Erythroblast (primary cell): Measurements from ENCODE around the gene COQ8B.
A peak's percentile ranks its signal among the peaks of the same experiment; 100 is the strongest.
"Not testable (repeated sequence)": the region's sequence is repeated elsewhere in the genome, so short reads cannot be mapped to it uniquely, and the experiment has no call there.

Source experiments
- DNase-seq, 2 experiments: peaks; one replicate each; lab custom pipeline; 2025; lab: John Stamatoyannopoulos, UW
- GATA1 ChIP-seq: IDR thresholded peaks from 2 replicates; pipeline ENCODE4 v1.6.1; 2011; ENCODE audit warnings: low read depth, mild to moderate bottlenecking, control low read depth, low read length, moderate library complexity
- POLR2A ChIP-seq: IDR thresholded peaks from 2 replicates; pipeline ENCODE4 v1.6.1; 2011; ENCODE audit warnings: mild to moderate bottlenecking, low read length

Gene COQ8B

DNA sequence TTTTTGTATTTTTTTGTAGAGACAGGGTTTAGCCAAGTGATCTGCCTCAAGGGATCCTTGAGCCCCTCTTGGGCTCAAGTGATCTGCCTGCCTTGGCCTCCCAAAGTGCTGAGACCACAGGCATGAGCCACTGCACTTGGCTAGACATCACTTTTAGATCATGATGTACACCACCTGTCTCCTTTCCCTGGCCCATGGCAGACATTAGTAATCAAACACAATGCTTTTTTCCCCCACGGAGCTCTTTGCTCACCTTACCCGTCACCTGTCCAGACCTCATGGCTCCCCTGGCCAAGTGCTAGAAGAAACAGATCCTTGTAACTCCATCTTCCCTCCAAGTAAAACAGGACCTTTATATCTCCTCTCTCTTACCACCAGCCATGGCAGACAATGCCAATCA is 44.6 kb downstream of the COQ8B start:
- no peak for DNase-seq
- TF ChIP-seq GATA1 = no peak
- no peak for TF ChIP-seq POLR2A

DNA sequence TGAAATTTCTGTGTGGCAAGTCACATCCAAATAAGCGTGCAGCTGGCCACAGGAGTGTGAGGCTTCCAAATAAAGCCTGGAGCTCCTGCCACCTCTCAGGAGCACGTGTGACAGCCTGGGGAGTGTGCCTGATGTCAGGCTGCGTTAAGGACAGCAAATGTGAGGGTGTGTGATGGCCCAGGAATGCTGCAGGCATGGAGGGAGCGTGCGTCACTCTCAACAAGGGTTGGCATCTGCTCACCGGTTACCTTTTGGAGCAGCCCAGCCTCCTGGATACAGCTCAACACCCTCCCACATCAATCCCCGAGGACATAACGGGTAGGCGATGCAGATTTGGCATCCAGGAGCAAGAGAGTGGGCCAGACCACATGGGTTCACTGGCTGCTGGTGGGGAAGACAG is 45.3 kb downstream of the COQ8B start:
- no peak for TF ChIP-seq GATA1
- TF ChIP-seq POLR2A = no peak
- no peak for DNase-seq

DNA sequence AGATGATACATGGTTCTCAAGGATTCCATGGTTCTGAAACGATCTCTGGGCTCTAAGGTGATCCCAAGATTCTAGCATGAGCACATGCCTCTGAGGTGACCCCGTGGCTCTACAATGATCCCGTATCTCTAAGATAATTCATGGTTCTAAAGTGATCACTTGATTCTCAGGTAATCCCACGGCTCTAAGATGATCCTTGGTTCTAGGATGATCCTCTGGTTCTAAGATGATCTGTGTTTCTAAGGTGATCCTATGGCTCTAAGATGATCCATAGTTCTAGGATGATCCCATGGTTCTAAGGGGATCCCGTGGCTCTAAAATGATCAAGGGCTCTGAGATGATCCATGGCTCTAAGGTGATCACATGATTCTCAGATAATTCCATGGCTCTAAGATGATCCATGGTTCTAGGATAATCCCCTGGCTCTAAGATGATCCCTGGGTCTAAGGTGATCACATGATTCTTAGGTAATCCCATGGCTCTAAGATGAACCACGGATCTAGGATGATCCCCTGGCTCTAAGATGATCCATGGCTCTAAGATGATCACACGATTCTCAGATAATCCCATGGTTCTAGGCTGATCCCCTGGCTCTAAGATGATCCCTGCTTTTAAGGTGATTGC is 47.6 kb downstream of the COQ8B start:
- DNase-seq = no peak
- no peak for TF ChIP-seq POLR2A
- TF ChIP-seq GATA1 = no peak

DNA sequence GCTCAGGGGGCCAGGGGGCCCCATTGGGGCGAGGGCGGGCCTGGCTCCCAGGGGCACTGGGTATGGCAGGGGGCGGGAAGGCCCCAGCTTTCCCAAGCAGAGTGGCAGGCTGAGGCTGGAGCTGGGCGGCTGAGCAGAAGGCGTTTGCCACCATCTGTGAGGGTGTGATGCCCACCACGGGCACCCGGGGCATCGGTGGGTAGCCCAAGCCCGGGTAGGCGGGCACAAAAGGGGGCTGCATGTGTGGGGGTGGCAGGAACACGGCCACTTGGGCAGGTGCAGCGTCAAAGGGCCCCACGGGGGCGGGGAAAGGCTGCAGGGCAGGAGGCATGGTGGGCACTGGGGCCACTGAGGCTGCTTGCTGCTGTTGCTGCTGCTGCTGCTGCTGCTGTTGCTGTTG is 49.1 kb downstream of the COQ8B start:
- no peak for DNase-seq
- TF ChIP-seq GATA1 (no peak), POLR2A (no peak)

DNA sequence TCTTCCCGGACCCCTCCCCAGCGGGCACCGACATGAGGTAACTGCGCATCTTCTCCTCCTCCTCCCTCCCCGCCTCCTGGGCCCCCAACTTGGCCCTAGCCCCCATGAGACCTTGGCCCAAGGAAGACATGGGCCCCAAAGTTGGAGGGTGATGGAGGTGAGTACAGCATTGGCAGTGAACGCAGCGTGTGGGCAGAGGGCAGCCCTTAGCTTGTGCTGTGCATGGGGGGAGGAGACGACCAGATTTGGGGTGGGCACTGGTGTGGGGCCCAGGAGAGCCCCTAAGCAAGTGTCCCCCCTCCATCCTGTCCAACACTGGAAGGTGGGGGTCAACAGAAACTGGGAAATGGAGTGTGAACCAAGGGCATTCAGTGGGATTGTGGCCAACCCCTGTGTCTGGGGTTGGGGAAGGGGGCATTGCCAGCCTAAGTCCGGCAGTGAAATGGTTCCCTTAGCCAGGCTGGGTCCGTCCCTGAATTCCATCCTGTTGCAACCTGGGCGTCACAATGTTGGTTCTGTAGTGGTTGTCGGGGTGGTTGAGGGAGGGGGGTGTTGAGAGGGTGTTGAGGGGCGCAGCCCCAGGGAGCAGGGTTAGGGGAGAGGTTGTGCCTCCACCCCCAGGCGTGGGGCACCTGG is 49.8 kb downstream of the COQ8B start:
- TF ChIP-seq GATA1 = no peak
- no peak for TF ChIP-seq POLR2A
- no peak for DNase-seq

DNA sequence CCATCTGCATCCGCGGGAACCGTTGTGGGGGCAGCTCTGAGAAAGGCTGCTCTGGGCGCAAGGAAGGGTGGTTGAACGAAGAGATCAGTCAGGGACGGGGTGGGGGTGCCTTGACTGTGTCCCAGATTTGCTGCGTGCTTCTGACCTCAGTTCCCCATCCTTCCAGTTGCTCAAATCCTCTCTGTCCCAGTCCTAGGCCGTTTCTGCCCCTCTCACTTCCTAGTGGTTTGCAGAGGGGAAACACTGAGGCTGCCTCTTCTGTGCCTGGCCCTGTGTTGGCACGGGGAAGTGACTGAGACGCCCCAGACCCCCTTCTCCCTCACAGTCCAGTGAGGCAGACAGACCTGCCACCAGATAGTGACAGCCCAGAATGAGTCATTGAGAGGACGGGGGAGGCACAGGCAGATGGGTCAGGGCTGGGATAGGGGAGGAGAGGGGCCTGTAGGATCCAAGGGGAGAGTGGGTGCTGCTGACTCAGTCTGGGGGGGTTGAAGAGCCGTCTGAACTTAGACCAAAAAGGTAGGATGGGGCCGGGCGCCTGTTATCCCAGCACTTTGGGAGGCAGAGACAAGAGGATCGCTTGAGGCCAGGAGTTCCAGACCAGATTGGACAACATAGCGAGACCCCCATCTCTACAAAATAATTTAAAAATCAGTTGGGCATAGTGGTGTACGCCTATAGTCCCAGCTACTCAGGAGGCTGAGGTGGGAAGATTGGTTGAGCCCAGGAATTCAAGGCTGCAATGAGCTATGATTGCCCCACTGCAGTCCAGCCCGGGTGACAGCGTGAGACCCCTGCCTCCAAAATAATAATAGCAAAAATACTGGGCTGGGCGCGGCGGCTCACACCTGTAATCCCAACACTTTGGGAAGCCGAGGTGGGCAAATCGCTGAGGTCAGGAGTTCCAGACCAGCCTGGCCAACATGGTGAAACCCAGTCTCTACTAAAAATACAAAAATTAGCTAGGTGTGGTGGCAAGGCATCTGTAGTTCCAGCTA is 52.7 kb downstream of the COQ8B start:
- peak; percentile 41 to 66 for DNase-seq
- TF ChIP-seq POLR2A = peak; percentile 42
- TF ChIP-seq GATA1 = no peak

DNA sequence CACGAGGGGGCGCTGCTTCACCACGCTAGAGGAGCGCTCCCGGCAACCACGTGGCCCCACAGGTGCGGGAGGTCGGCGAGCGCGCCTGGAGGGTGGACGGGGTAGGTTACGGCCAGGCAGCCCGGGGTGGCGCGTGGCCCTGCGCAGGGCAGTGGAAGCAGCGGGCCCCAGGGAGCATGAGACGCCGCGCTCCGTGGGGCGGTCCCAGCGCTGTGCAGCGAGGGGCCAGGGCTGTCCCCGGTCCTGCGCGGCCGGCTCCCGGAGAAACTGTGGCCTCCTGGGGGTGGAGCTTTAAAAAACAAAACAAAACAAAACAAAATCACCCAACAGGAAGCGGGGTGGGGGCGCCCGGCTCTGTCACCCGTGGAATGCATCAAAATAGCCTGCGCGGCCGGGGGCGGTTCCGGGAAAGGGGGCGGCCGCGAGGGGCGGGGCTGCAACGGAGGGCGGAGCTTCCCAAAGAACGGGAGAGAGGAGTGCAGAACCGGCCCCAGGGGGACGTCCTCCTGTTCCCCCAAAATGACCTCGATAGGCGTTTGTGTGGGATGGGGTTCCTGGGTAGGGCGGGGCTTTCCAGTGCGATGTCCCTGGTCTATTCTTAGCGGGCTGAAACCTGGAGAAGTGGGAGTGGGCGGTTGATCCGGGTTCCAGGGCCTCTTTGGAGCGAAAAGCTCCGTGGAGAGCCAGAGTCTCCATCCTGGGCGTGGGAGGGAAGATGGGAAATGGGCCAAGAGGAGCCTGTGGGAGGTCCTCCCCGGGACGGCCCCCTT is 53.6 kb downstream of the COQ8B start:
- no peak for TF ChIP-seq GATA1
- peak; percentile 45 for TF ChIP-seq POLR2A
- DNase-seq = peak; percentile 87 to 94

DNA sequence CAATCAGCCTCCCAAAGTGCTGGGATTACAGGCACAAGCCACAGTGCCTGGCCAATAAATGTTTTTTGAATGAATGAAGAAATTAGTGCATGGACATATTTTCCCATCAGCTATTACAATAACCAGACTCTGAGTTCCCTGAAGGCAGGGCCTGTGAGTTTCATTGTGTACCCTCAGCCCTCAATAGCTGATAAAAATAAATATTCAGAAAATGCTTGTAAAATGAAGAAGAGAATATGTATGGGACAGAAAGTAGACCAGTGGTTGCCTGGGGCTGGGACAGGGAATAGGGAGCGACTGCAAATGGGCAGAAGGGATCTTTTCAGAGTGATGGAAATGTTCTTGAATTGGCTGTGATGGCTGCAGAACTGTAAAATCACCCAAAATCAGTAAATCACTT is 55.1 kb downstream of the COQ8B start:
- DNase-seq = no peak
- TF ChIP-seq POLR2A = no peak
- no peak for TF ChIP-seq GATA1

DNA sequence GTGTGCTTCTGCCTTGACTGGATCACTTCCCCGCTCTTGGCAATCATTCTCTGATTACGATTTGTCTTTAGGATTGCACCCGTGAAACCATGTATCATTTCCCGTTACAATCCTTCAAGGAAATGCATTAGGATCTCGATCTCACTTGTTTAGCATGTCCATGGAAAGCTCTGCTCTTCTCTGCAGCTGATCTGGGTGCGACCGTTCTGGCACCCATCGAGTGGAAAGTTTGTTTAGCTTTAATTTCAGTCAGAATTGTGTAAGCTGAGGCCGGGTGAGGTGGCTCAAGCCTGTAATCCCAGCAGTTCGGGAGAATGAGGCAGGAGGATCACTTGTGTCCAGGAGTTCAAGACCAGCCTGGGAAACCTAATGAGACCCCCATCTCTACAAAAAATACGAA is 57.1 kb downstream of the COQ8B start:
- no peak for DNase-seq
- TF ChIP-seq POLR2A (no peak), GATA1 (no peak)

DNA sequence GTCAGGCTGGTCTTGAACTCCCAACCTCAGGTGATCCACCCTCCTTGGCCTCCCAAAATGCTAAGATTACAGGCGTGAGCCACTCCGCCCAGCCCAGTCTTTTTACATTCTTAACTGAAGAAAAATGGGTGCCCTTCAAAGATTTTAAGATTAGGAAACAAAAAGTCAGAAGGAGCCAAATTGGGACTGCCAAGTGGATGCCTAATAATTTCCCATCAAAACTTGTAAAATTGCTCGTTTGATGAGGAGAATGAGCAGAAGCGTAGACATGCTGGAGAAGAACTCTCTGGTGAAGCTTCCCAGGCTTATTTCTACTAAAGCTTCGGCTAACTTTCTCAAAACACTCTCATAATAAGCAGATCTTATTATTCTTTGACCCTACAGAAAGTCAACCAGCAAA is 57.6 kb downstream of the COQ8B start:
- DNase-seq = no peak
- TF ChIP-seq GATA1 = no peak
- TF ChIP-seq POLR2A = no peak

DNA sequence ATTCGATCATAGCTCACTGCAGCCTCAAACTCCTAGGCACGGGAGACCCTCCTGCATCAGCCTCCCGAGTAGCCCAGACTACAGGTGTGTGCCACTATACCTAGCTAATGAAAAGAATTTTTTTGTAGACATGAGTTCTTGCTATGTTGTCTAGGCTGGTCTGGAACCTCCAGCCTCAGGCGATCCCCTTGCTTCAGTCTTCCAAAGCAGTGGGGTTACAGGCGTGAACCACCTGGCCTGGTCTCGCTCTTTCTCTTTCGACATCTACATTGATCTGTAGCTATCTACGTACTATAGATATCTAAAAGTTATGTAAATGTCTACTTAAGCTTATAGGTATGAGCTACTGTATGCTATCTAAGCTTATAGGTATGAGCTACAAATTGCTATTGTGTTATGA is 58.7 kb downstream of the COQ8B start:
- DNase-seq = no peak
- TF ChIP-seq POLR2A (no peak), GATA1 (no peak)

DNA sequence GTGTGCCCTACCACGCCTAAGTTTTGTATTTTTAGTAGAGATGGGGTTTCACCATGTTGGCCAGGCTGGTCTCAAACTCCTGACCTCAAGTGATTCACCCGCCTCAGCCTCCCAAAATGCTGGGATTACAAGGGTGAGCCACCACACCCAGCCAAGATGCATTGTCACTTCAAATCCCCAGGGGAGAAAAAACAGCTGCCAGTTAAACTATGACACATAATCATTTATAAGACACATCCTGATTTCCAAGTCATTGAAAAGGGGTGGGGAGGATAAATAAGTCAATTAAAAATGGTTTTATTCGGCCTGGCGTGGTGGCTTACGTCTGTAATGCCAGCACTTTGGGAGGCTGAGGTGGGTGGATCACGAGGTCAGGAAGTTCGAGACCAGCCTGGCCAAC is 61.0 kb downstream of the COQ8B start:
- DNase-seq = not testable (repeated sequence)

DNA sequence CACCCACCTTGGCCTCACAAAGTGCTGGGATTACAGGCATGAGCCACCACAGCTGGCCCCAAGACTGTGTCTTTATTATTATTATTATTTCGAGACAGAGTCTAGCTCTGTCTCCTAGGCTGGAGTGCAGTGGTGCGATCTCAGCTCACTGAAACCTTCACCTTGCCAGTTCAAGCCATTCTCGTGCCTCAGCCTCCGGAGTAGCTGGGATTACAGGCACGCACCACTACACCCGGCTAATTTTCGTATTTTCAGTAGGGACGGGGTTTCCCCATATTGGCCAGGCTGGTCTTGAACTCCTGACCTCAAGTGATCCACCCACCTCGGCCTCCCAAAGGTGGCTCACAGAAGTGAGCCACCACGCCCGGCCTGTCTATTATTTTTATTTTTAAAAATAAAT is 64.4 kb downstream of the COQ8B start:
- DNase-seq = not testable (repeated sequence)
